A549 (cell line): ENCODE data around the gene ARID5A.

Experiments
- CHD2 ChIP-seq: fragments of 150-350 bp; IDR thresholded peaks from 2 replicates; pipeline ENCODE4 v1.6.1; 2014; ENCODE audit warnings: low read length; ENCODE audit not compliant: partially characterized antibody
- CTCF ChIP-seq: fragments of >200 bp; sonication (Bioruptor Twin); formaldehyde crosslinking; IDR thresholded peaks from 3 replicates; pipeline ENCODE4 v1.5.1; 2016
- EP300 ChIP-seq, 2 experiments: fragments of >200 bp; sonication (Bioruptor Twin); formaldehyde crosslinking; IDR thresholded peaks; 2 replicates in 1 of 2; 3 replicates in 1 of 2; pipeline ENCODE4 v1.6.1; 2016 to 2017
- SREBF2 ChIP-seq: fragments of 450-650 bp; IDR thresholded peaks from 2 replicates; pipeline ENCODE4 v1.6.1; 2014; ENCODE audit warnings: mild to moderate bottlenecking, moderate library complexity
- USF2 ChIP-seq: fragments of 450-650 bp; IDR thresholded peaks from 2 replicates; pipeline ENCODE4 v1.6.1; 2014; ENCODE audit warnings: antibody characterized with exemption

GRCh38 chr2:96501471-96501874 is 35.1 kb upstream of the ARID5A start:
- no peak for TF ChIP-seq EP300 (IDR thresholded peaks at IDR 0.05)
- TF ChIP-seq CTCF: no peak
- TF ChIP-seq USF2: no peak
- no peak for TF ChIP-seq SREBF2
- TF ChIP-seq CHD2: no peak
